GM19468 (cell line): ENCODE results near the gene FOSL2.

ENCODE experiments used
- ATAC-seq: cut with Tn5 transposase; IDR thresholded peaks from one replicate; pipeline ENCODE4 v1.9.1; 2021; ENCODE audit warnings: mild to moderate bottlenecking, moderate library complexity, moderate number of reproducible peaks; ENCODE audit not compliant: unreplicated experiment; ENCODE audit errors: extremely low read depth

FOSL2 gene

DNA sequence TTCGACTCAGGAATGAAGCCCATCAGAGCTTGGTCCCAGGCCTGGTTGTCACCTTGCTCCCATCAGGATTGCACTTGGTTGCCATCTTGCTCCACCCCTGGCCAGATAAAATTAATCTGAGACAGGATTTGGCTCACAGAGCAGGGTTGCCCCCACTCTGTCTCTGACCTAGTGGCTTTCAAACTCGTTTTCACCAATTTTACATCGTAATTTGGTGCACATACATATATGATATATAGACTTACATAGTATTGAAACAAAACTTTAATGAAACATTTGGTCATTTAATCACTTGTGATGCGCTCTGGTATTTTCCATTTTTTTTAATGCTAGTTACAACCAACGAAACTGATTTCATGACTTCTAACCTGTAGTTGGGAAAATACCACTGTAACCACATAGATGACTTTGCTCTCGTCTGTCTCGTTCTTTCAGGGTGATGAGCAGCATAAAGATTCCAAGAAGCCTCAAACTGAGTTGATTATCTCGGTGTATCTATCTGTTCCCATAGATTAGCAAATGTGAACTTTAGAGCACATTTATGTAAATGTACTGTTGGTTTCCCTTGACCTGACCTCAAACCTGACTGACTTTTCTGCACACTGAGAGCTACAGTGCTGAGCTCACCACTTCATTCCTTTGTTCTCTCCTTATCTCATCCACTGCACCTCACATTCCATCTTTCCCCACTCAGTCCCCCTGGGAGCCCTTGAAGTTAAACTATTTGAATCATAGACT is 72.7 kb downstream of the FOSL2 start:
- ATAC-seq: no peak
